GM19468 (cell line): ENCODE data around the gene CREB3L1.
A peak's percentile ranks its signal among the peaks of the same experiment; 100 is the strongest.
"Not testable (repeated sequence)": the region's sequence is repeated elsewhere in the genome, so short reads cannot be mapped to it uniquely, and the experiment has no call there.

Source experiments
- ATAC-seq: cut with Tn5 transposase; IDR thresholded peaks from one replicate; pipeline ENCODE4 v1.9.1; 2021; ENCODE audit warnings: mild to moderate bottlenecking, moderate library complexity, moderate number of reproducible peaks; ENCODE audit not compliant: unreplicated experiment; ENCODE audit errors: extremely low read depth

The CREB3L1 gene

GRCh38 chr11:46293641-46294103, 16.2 kb downstream of the CREB3L1 start:
- no peak for ATAC-seq

- no peak for ATAC-seq
These were observed 17.2 kb downstream of the CREB3L1 start for GRCh38 chr11:46294365-46295309.

- no peak for ATAC-seq
These were observed 18.0 kb downstream of the CREB3L1 start for GRCh38 chr11:46295312-46296058.

GRCh38 chr11:46296059-46296527, 18.6 kb downstream of the CREB3L1 start:
- no peak for ATAC-seq

GRCh38 chr11:46296528-46297448, 19.3 kb downstream of the CREB3L1 start:
- no peak for ATAC-seq

- no peak for ATAC-seq
These were observed 21.4 kb downstream of the CREB3L1 start for GRCh38 chr11:46298699-46299433.

DNA sequence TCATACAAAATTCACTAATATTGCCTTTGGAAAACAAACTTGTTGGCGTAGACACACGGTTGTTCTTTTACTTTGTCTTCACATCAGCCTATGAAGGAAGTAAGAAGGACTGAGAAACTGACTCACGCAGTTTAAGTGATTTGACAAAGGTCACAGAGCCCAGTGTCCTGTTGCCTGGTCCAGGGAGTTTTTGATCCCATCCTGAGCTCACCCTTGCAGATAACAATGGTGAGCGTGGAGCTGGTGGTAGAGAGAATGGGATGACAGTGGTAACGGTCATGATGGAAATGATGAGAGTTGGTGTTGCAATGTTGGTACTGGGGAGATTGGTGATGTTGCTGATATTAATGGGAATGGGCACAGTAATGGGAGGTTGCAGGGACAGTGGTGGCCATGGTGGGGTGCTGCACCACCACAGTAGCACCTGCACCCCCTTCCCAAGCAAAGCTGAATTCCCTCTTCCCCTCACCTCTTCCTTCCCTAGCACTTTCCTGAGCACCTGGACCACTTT, 22.0 kb downstream of the CREB3L1 start:
- ATAC-seq = no peak

DNA sequence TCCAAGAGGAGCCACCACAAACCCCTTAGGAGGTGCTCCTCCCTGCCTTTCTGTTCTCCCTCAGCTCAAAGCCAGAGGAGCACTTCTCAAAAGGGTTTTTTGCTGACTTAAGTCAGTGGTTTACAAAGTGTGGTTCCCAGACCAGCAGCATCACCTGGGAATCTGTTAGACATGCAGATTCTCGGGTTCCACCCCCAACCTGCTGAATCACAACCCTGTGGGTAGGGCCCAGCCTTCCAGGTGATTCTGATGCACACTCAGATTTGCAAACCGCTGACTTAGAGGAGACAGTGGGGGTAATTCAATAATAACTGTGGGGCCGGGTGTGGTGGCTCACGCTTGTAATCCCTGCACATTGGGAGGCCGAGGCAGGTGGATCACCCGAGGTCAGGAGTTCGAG, 22.8 kb downstream of the CREB3L1 start:
- no peak for ATAC-seq

DNA sequence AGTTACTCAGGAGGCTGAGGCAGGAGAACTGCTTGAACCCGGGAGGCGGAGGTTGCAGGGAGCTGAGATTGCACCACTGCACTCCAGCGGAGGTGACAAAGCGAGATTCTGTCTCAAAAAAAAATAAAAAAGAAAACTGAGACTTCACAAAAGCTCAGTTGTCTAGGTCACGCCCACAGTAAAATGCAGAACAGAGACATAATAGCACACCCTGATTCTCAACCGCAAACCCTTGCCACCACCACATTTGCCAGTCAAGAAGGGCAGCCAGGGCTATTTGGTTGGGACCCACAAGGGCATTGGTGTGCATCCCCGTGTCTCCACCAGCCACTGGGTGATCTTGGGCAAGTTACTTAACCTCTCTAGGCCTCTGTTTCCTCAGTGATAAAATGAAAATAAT, 25.4 kb downstream of the CREB3L1 start:
- peak; percentile 80 for ATAC-seq

- not testable (repeated sequence) for ATAC-seq
These were observed 26.6 kb downstream of the CREB3L1 start for GRCh38 chr11:46304036-46304435.

DNA sequence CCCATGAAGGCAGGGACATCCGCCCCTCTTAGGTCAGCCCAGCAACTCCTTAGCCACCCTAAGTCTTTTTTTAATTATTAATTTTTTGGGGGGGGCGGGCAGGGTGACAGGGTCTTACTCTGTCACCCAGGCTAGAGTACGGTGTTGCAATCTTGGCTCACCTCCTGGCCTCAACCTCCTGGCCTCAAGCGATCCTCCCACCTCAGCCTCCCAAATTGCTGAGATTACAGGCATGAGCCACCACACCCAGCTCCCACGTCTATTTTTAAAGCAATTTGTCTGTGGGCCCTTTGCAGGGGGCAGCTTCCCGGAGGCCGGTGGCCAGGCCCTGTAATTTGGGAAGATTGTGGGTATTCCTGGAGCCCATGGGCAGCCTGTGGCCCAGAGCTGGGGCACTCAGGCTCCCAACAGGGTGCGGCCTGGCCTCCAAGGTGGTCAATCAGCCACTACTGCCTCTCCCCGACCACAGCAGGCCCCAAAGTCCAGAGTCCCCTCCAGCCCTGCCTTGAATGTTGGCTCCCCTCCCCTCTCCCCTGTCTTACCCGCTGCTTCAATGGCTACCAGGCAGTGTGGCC, 27.2 kb downstream of the CREB3L1 start:
- ATAC-seq = no peak

DNA sequence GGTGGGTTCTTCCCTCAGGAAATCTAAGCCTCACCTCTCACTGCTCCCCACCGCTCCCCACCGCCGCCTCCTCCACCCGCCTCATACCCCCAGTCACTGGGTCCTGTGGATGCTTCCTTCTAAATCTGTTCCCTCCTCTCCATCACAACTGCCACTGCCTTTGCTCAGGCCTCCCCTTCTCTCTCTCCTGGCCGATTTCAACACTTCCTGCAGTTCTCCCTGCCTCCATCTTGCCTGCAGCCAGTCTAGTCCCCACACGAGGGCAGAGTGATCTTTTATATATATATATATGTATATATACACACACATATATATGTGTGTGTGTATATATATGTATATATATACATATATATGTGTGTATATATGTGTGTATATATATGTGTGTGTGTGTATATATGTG, 27.8 kb downstream of the CREB3L1 start:
- ATAC-seq = no peak

DNA sequence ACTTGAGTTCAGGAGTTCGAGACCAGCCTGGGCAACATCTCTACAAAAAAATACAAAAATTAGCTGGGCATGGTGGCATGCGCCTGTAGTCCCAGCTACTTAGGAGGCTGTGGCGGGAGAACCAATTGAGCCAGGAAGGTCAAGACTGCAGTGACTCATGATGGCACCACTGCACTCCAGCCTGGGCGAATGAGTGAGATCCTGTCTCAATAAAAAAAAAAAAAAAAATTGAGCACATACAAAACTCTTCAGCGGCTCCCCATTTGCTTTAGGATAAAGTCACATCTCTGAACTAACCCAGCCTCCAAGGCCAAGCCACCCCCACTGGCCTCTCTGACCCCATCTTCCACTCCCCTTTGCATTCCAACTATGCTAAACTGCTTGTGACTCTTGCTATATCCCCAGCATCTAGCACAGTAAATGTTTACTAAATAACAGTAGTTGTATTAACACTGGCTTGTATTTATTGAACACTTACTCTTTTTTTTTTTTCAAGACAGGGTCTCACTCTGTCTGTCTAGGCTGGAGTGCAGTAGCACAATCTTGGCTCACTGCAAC, 28.9 kb downstream of the CREB3L1 start:
- no peak for ATAC-seq

GRCh38 chr11:46307369-46307768, 29.9 kb downstream of the CREB3L1 start:
- ATAC-seq = no peak

DNA sequence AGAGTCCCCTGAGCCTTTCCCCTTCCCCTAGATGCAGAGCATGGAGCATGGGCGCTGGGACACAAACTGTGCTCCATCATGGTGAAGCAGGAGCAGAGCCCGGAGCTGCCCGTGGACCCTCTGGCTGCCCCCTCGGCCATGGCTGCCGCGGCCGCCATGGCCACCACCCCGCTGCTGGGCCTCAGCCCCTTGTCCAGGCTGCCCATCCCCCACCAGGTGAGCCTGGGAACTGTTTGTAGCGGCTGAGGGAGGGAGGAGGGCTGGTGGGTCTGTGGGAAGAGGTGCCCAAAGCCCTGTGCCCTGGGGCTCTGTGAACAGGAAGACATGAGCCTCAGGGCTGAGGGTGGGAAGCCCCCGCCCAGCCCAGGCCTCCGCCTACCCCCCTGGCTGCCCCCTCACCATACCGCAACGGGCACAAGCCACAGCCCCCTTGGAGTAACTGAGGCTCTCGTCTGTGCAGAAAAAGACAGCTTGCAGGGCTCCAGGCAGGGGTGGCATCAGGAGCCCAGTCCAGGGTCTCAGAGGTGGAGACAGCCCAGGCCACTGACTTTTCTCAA, 30.4 kb downstream of the CREB3L1 start:
- no peak for ATAC-seq

- no peak for ATAC-seq
These were observed 31.4 kb downstream of the CREB3L1 start for GRCh38 chr11:46308631-46309419.

- no peak for ATAC-seq
These were observed 32.4 kb downstream of the CREB3L1 start for GRCh38 chr11:46309814-46310259.
